A673 (cell line): ENCODE measurements around the gene PIGN. TPM values are rescaled to one million over a fixed set of nuclear protein-coding genes. Genes with fewer than 3 reads are reported as not detected.

ENCODE experiments used
- BruUV-seq: library from RNA; stranded (reverse); fragments of 400-500 nt; replicated peaks from 2 replicates; lab custom pipeline; 2021; lab: Mats Ljungman, UMichigan
- CTCF ChIA-PET: fragments of 300-600 bp; sonication (Branson Sonifier 250); formaldehyde crosslinking; loops from one replicate; lab custom pipeline; 2022; ENCODE audit warnings: antibody characterized with exemption; lab: Charles Lee
- POLR2A ChIA-PET: fragments of 300-600 bp; sonication (Branson Sonifier 250); formaldehyde crosslinking; loops from one replicate; lab custom pipeline; 2022; ENCODE audit warnings: antibody characterized with exemption; ENCODE audit not compliant: low non-redundant PET; lab: Charles Lee
- DNase-seq: peaks from one replicate; pipeline ENCODE4 v3.0.0-alpha.2; 2015; ENCODE audit warnings: low spot score
- H3K27ac ChIP-seq: fragments of 200-600 bp; sonication (generic); 2 replicates; pipeline ENCODE4 v1.5.1; 2016; ENCODE audit warnings: mixed run types, low read depth, mild to moderate bottlenecking, mixed read lengths, antibody characterized with exemption, low read length; ENCODE audit not compliant: poor library complexity, severe bottlenecking
- H3K27me3 ChIP-seq: fragments of 200-600 bp; sonication (generic); replicated peaks from 2 replicates; pipeline ENCODE4 v1.6.1; 2017; ENCODE audit warnings: mixed run types, low read depth, mild to moderate bottlenecking, mixed read lengths, antibody characterized with exemption, low read length; ENCODE audit not compliant: insufficient read depth, poor library complexity
- H3K36me3 ChIP-seq: fragments of 200-600 bp; sonication (generic); 2 replicates; pipeline ENCODE4 v1.6.1; 2016; ENCODE audit warnings: mixed run types, mild to moderate bottlenecking, mixed read lengths, antibody characterized with exemption, low read length; ENCODE audit not compliant: insufficient read depth, poor library complexity, severe bottlenecking
- H3K4me1 ChIP-seq: fragments of 200-600 bp; sonication (generic); 2 replicates; pipeline ENCODE4 v1.6.1; 2017; ENCODE audit warnings: mixed run types, mild to moderate bottlenecking, mixed read lengths, antibody characterized with exemption, low read length; ENCODE audit not compliant: insufficient read depth, poor library complexity, severe bottlenecking
- H3K4me3 ChIP-seq: fragments of 200-600 bp; sonication (generic); 2 replicates; pipeline ENCODE4 v1.5.1; 2016; ENCODE audit warnings: low read depth, mixed run types, mild to moderate bottlenecking, mixed read lengths, low read length; ENCODE audit not compliant: poor library complexity, severe bottlenecking
- H3K9me3 ChIP-seq: fragments of 200-600 bp; sonication (generic); 2 replicates; pipeline ENCODE4 v1.6.1; 2016; ENCODE audit warnings: mixed run types, low read depth, mild to moderate bottlenecking, mixed read lengths, antibody characterized with exemption, low read length; ENCODE audit not compliant: poor library complexity, severe bottlenecking
- EZH2 ChIP-seq: fragments of 200-600 bp; sonication (generic); IDR thresholded peaks from 2 replicates; pipeline ENCODE4 v1.6.1; 2017; ENCODE audit warnings: borderline replicate concordance, low read depth, mild to moderate bottlenecking, mixed read lengths, antibody characterized with exemption, low read length; ENCODE audit not compliant: poor library complexity, severe bottlenecking
- intact Hi-C: fragments of 100-400 bp; cut with micrococcal nuclease; formaldehyde crosslinking; loops from one replicate; pipeline ENCODE4 v1.10.0; 2022; ENCODE audit not compliant: unreplicated experiment
- total RNA-seq: library from RNA; stranded (reverse); gene quantifications from 2 replicates; pipeline ENCODE4 v1.2.3, GENCODE V29; 2021
- TF ChIP-seq, protein P1 (sequence below): fragments of 300-800, 200-600 bp; sonication (generic); conservative IDR thresholded peaks from 2 replicates; pipeline ENCODE4 v1.5.1; 2017; ENCODE audit warnings: low read depth, mild to moderate bottlenecking, antibody characterized with exemption, low read length, moderate library complexity, mixed read lengths

Gene PIGN
- total RNA-seq, 1 experiment from 2014 or later = 23.8 TPM

DNA sequence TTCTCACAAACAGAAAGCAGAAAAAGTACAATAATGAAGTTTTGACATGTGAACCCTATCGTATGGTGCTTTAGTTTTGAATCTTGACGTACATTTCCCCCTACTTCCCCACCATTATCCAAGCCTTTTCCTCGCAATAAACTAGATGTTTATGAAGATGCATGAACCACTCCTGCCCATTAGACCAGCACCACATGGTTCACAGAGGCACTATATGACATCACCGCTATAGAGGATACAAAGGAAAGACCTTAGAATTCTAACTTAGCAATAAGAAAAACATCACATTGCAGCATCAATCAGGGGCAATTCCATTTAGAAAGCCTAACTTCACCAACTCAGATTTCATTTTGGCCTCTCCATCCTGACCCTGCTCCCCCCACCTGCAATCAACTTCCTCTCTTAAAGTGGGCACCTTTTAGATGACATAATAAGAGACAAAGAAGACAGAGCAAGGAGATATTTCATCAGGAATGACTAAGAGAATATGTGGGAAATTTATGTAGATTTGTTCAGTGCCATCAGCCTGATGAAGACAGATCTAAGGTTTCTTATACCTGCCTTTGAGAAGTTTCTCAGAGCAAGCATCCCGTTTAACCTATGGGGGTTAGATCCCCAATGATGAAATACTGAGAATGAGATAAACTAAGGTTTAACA, 124.9 kb downstream of the PIGN start:
- DNase-seq = no peak
- CTCF ChIA-PET = no interaction called here

DNA sequence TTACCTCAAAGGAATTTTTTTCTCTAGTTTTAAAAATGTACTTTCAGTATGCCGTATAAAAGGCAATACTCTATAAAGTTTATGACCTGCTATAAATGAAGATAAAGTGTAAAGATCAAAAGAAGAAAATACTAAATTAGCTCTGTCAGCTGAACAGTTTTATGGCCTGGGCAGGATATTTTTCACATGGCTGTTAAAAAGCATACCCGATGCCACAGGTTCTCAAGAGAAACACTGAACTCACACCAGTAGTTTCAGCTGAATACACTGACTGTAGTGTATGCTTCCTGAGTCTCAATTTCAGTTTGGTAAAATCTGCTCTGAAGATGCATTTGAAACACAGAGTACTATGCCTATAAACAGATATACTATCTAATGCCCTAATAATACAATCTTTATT, 126.0 kb downstream of the PIGN start:
- intact Hi-C loops = no loop called here
- CTCF ChIA-PET = no interaction called here
- DNase-seq = no peak
- Histone ChIP-seq H3K9me3 (no peaks in the 10 kb centered on the region), H3K27me3 (no peaks in the 10 kb centered on the region), H3K27ac (no peak overlapping the region), H3K4me1 (no peaks in the 10 kb centered on the region), H3K4me3 (no peak overlapping the region), H3K36me3 (no peaks in the 10 kb centered on the region)
- no TSS peak for BruUV-seq
- TF ChIP-seq, protein P1, sequence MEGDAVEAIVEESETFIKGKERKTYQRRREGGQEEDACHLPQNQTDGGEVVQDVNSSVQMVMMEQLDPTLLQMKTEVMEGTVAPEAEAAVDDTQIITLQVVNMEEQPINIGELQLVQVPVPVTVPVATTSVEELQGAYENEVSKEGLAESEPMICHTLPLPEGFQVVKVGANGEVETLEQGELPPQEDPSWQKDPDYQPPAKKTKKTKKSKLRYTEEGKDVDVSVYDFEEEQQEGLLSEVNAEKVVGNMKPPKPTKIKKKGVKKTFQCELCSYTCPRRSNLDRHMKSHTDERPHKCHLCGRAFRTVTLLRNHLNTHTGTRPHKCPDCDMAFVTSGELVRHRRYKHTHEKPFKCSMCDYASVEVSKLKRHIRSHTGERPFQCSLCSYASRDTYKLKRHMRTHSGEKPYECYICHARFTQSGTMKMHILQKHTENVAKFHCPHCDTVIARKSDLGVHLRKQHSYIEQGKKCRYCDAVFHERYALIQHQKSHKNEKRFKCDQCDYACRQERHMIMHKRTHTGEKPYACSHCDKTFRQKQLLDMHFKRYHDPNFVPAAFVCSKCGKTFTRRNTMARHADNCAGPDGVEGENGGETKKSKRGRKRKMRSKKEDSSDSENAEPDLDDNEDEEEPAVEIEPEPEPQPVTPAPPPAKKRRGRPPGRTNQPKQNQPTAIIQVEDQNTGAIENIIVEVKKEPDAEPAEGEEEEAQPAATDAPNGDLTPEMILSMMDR = no peak
- TF ChIP-seq EZH2 = no peak
- POLR2A ChIA-PET = no interaction called here

More for the DNA sequence above, 124.9 kb downstream of the PIGN start:
- Histone ChIP-seq H3K4me1 (no peaks in the 10 kb centered on the region), H3K27me3 (no peaks in the 10 kb centered on the region), H3K9me3 (no peaks in the 10 kb centered on the region), H3K27ac (no peak overlapping the region), H3K36me3 (no peaks in the 10 kb centered on the region), H3K4me3 (no peak overlapping the region)
- BruUV-seq = no TSS peak
- TF ChIP-seq EZH2 = no peak
- TF ChIP-seq, protein P1 = no peak
- intact Hi-C loops = no loop called here
- POLR2A ChIA-PET = no interaction called here

DNA sequence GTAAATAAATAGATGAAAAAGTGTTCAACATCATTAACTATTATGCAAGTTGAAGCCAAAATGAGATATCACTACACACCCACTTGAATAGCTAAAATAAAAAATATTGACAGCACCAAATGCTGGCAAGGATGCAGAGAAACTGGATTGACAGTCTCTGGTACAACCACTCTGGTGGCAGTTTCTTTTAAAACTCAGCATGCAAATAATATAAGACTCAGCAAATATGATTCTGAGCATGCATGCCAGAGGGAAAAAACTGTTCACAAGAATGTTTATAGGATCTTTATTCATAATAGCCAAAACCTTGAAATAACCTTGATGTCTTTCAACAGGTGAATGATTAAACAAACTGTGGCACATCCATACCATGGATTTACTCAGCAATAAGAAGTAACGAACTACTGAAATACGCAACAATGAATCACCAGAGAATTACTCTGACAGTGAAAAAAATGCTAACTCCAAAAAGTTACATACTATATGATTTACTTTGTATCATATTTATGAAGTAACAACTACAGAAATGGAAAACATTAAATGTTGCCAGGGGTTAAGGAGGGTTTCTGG, 131.8 kb downstream of the PIGN start:
- no peak overlapping the region for H3K27ac ChIP-seq
- TF ChIP-seq EZH2 = no peak
- TF ChIP-seq, protein P1 = no peak
- DNase-seq = no peak
- no peaks in the 10 kb centered on the region for H3K9me3 ChIP-seq
- CTCF ChIA-PET = no interaction called here
- no peak overlapping the region for H3K4me3 ChIP-seq
- no peaks in the 10 kb centered on the region for H3K36me3 ChIP-seq
- intact Hi-C loops = no loop called here
- H3K27me3 ChIP-seq = no peaks in the 10 kb centered on the region
- BruUV-seq = no TSS peak
- POLR2A ChIA-PET = no interaction called here
- H3K4me1 ChIP-seq = no peaks in the 10 kb centered on the region
